ENCODE measurements around the gene MMAA. TPM values are rescaled to one million over a fixed set of nuclear protein-coding genes. Genes with fewer than 3 reads are reported as not detected.

The MMAA gene
- total and polyA plus RNA-seq, 2 experiments from 2014 or later = 4.9 to 5.9 TPM

DNA sequence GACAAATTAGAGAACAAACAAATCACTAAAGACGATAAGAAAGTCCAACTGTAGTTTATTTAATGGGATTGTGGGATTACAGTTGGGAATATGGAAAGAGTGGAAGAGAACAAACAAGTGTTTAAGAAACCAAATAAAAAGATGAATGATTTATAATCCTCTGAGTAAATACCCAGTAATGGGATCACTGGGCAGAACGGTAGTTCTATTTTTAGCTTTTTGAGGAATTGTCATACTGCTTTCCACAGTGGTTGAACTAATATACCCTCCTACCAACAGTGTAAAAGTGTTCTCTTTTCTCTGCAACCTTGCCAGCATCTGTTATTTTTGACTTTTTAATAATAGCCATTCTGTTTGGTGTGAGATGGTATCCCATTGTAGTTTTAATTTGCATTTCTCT, 75.7 kb downstream of the MMAA start:
- no peaks in the 10 kb centered on the region for H3K27me3 ChIP-seq (ENCODE audit: insufficient read depth)
- Mint-ChIP-seq H3K4me1 (no peaks in the 10 kb centered on the region; the same call in 2 of the 3 replicates), H3K27me3 (ENCODE audit: insufficient read depth, low read depth, poor library complexity) (peaks cover 18% of the 10 kb centered on the region), H3K27ac (no peak overlapping the region), H3K36me3 (ENCODE audit: low read depth) (peaks cover 59% of the 10 kb centered on the region), H3K4me3 (no peak overlapping the region), H3K9me3 (peaks cover 56% of the 10 kb centered on the region)
- H3K9me2 ChIP-seq (ENCODE audit: insufficient read depth) = peaks cover 12% of the 10 kb centered on the region
- no peak overlapping the region for H3K4me3 ChIP-seq
- peaks cover 8% of the 10 kb centered on the region; the same call in 1 of the 2 replicates for H3K4me1 ChIP-seq (ENCODE audit: insufficient read depth)
- ATAC-seq (no peak), DNase-seq (ENCODE audit: low spot score) (no peak)
- H3F3A ChIP-seq (replicated peaks; ENCODE audit: low read depth) = 0 out of 2 replicates have a peak, but pooled peaks cover 5% of the 10 kb centered on the region
- H3K4me2 ChIP-seq = no peak overlapping the region
- H3K79me2 ChIP-seq (replicated peaks; ENCODE audit: insufficient read depth) = no peaks in the 10 kb centered on the region; the same call in 1 of the 2 replicates
- H3K36me3 ChIP-seq (ENCODE audit: insufficient read depth) = no peaks in the 10 kb centered on the region
- no peak overlapping the region for H3K27ac ChIP-seq (ENCODE audit: low read depth)
- no peak for TF ChIP-seq POLR2AphosphoS5 (IDR thresholded peaks at IDR 0.05; ENCODE audit: low read depth)
- no peak for TF ChIP-seq ZNF114 (CRISPR knock-in tag; IDR thresholded peaks at IDR 0.05)
- TF ChIP-seq, protein P1, sequence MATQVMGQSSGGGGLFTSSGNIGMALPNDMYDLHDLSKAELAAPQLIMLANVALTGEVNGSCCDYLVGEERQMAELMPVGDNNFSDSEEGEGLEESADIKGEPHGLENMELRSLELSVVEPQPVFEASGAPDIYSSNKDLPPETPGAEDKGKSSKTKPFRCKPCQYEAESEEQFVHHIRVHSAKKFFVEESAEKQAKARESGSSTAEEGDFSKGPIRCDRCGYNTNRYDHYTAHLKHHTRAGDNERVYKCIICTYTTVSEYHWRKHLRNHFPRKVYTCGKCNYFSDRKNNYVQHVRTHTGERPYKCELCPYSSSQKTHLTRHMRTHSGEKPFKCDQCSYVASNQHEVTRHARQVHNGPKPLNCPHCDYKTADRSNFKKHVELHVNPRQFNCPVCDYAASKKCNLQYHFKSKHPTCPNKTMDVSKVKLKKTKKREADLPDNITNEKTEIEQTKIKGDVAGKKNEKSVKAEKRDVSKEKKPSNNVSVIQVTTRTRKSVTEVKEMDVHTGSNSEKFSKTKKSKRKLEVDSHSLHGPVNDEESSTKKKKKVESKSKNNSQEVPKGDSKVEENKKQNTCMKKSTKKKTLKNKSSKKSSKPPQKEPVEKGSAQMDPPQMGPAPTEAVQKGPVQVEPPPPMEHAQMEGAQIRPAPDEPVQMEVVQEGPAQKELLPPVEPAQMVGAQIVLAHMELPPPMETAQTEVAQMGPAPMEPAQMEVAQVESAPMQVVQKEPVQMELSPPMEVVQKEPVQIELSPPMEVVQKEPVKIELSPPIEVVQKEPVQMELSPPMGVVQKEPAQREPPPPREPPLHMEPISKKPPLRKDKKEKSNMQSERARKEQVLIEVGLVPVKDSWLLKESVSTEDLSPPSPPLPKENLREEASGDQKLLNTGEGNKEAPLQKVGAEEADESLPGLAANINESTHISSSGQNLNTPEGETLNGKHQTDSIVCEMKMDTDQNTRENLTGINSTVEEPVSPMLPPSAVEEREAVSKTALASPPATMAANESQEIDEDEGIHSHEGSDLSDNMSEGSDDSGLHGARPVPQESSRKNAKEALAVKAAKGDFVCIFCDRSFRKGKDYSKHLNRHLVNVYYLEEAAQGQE (IDR thresholded peaks at IDR 0.05; ENCODE audit: unreplicated experiment) = no peak
- TF ChIP-seq JUNB (IDR thresholded peaks at IDR 0.05; ENCODE audit: unreplicated experiment) = no peak
- no peak for TF ChIP-seq EZH2 (IDR thresholded peaks at IDR 0.05; ENCODE audit: low read depth, unreplicated experiment)
- TF ChIP-seq EZH2phosphoT487 (IDR thresholded peaks at IDR 0.05; ENCODE audit: unreplicated experiment) = no peak
- no peak for TF ChIP-seq ZNF331 (CRISPR knock-in tag; IDR thresholded peaks at IDR 0.05; ENCODE audit: low read depth)
- TF ChIP-seq CREB1 (CRISPR knock-in tag; IDR thresholded peaks at IDR 0.05; ENCODE audit: low read depth) = no peak
- TF ChIP-seq NANOG (IDR thresholded peaks at IDR 0.05; ENCODE audit: borderline replicate concordance) = no peak
- TF ChIP-seq ZNF462 (CRISPR knock-in tag; IDR thresholded peaks at IDR 0.05) = no peak
- TF ChIP-seq, protein P2, sequence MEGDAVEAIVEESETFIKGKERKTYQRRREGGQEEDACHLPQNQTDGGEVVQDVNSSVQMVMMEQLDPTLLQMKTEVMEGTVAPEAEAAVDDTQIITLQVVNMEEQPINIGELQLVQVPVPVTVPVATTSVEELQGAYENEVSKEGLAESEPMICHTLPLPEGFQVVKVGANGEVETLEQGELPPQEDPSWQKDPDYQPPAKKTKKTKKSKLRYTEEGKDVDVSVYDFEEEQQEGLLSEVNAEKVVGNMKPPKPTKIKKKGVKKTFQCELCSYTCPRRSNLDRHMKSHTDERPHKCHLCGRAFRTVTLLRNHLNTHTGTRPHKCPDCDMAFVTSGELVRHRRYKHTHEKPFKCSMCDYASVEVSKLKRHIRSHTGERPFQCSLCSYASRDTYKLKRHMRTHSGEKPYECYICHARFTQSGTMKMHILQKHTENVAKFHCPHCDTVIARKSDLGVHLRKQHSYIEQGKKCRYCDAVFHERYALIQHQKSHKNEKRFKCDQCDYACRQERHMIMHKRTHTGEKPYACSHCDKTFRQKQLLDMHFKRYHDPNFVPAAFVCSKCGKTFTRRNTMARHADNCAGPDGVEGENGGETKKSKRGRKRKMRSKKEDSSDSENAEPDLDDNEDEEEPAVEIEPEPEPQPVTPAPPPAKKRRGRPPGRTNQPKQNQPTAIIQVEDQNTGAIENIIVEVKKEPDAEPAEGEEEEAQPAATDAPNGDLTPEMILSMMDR (conservative IDR thresholded peaks at IDR 0.05; ENCODE audit: low read depth in 2 of 2) = no peak
- TF ChIP-seq, protein P3, sequence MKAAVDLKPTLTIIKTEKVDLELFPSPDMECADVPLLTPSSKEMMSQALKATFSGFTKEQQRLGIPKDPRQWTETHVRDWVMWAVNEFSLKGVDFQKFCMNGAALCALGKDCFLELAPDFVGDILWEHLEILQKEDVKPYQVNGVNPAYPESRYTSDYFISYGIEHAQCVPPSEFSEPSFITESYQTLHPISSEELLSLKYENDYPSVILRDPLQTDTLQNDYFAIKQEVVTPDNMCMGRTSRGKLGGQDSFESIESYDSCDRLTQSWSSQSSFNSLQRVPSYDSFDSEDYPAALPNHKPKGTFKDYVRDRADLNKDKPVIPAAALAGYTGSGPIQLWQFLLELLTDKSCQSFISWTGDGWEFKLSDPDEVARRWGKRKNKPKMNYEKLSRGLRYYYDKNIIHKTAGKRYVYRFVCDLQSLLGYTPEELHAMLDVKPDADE (IDR thresholded peaks at IDR 0.05) = no peak
- TF ChIP-seq STAT1 (IDR thresholded peaks at IDR 0.05; ENCODE audit: unreplicated experiment) = no peak
- no peak overlapping the region for H2AFZ ChIP-seq
- H4K20me1 ChIP-seq (replicated peaks; ENCODE audit: insufficient read depth) = no peaks in the 10 kb centered on the region

Data from GM23338 (cell line).